ENCODE results near the gene EFCAB6.

DNA sequence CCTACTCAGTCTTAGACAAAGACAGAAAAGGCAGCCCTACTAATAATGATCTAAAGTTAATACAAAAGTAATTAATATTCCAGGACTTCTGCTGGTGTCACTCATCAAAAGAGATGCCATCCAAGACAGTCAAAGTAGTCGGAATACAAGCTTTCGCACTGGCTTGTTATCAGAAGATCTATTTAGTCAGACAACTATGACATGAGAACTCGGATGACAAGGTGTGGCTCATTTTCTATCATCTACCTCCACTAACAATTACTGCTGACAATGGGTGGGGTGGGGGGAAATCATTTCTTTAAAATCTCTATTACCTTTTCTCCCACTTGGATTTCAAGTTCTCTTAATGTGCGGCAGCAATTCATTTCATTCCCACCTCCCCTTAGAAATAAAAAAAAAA, 56.7 kb downstream of the EFCAB6 start:
- no peak for TF ChIP-seq EZH2 (IDR thresholded peaks at IDR 0.05; ENCODE audit: low read depth)
- TF ChIP-seq, protein P1, sequence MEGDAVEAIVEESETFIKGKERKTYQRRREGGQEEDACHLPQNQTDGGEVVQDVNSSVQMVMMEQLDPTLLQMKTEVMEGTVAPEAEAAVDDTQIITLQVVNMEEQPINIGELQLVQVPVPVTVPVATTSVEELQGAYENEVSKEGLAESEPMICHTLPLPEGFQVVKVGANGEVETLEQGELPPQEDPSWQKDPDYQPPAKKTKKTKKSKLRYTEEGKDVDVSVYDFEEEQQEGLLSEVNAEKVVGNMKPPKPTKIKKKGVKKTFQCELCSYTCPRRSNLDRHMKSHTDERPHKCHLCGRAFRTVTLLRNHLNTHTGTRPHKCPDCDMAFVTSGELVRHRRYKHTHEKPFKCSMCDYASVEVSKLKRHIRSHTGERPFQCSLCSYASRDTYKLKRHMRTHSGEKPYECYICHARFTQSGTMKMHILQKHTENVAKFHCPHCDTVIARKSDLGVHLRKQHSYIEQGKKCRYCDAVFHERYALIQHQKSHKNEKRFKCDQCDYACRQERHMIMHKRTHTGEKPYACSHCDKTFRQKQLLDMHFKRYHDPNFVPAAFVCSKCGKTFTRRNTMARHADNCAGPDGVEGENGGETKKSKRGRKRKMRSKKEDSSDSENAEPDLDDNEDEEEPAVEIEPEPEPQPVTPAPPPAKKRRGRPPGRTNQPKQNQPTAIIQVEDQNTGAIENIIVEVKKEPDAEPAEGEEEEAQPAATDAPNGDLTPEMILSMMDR (conservative IDR thresholded peaks at IDR 0.05): no peak

Measured in PC-9 (cell line).